Smooth muscle cell (in vitro differentiated cells): ENCODE measurements around the gene PLIN3. TPM values are rescaled to one million over a fixed set of nuclear protein-coding genes. Genes with fewer than 3 reads are reported as not detected.

Source experiments
- DNase-seq: peaks from one replicate; lab custom pipeline; 2025; ENCODE audit not compliant: unreplicated experiment; lab: John Stamatoyannopoulos, UW
- H2AFZ ChIP-seq: fragments of 200-600 bp; sonication (generic); 2 replicates; pipeline ENCODE4 v1.6.0; 2016; ENCODE audit warnings: antibody characterized with exemption, low read depth, mild to moderate bottlenecking
- H3F3A ChIP-seq: fragments of 200-600 bp; sonication (generic); 2 replicates; pipeline ENCODE4 v1.6.0; 2017; ENCODE audit warnings: antibody characterized with exemption, low read depth
- H3K27ac ChIP-seq: fragments of 200-600 bp; sonication (generic); 2 replicates; pipeline ENCODE4 v1.5.1; 2016; ENCODE audit warnings: low read depth, mild to moderate bottlenecking
- H3K27me3 ChIP-seq: fragments of 200-600 bp; sonication (generic); 2 replicates; pipeline ENCODE4 v1.6.1; 2016; ENCODE audit warnings: low read depth, mild to moderate bottlenecking
- H3K36me3 ChIP-seq: fragments of 200-600 bp; sonication (generic); 2 replicates; pipeline ENCODE4 v1.5.1; 2016; ENCODE audit warnings: low read depth
- H3K4me1 ChIP-seq: fragments of 200-600 bp; sonication (generic); 2 replicates; pipeline ENCODE4 v1.5.1; 2016; ENCODE audit warnings: low read depth
- H3K4me2 ChIP-seq: fragments of 200-600 bp; sonication (generic); 2 replicates; pipeline ENCODE4 v1.6.0; 2016; ENCODE audit warnings: mild to moderate bottlenecking
- H3K4me3 ChIP-seq: fragments of 200-600 bp; sonication (generic); 2 replicates; pipeline ENCODE4 v1.5.1; 2016; ENCODE audit warnings: mild to moderate bottlenecking
- H3K79me2 ChIP-seq: fragments of 200-600 bp; sonication (generic); 2 replicates; pipeline ENCODE4 v1.6.0; 2016; ENCODE audit warnings: low read depth, mild to moderate bottlenecking
- H3K9ac ChIP-seq: fragments of 200-600 bp; sonication (generic); 2 replicates; pipeline ENCODE4 v1.6.0; 2016; ENCODE audit warnings: low read depth
- H3K9me3 ChIP-seq: fragments of 200-600 bp; sonication (generic); replicated peaks from 2 replicates; pipeline ENCODE4 v1.5.1; 2016; ENCODE audit warnings: low read depth
- H4K20me1 ChIP-seq: fragments of 200-600 bp; sonication (generic); 2 replicates; pipeline ENCODE4 v1.6.0; 2016; ENCODE audit warnings: low read depth
- CTCF ChIP-seq: fragments of 200-600 bp; sonication (generic); IDR thresholded peaks from 2 replicates; pipeline ENCODE4 v1.5.1; 2017; ENCODE audit warnings: borderline replicate concordance, mild to moderate bottlenecking, antibody characterized with exemption; ENCODE audit not compliant: insufficient read depth, poor library complexity, severe bottlenecking
- WGBS: methylation state at CpG from one replicate; pipeline ENCODE4 v1.1.7; 2016; ENCODE audit warnings: low lambda C conversion rate; 5-methylcytosine and 5-hydroxymethylcytosine counted together
- polyA plus RNA-seq: library from polyadenylated mRNA; unstranded; fragments of >200 nt; fragmentation: Nextera tagmentation; extraction: Ambion mirVana; gene quantifications from 2 replicates; pipeline ENCODE4 v1.2.1, GENCODE V29; 2016
- total RNA-seq: library from RNA; depleted of rRNA; stranded (reverse); fragments of >200 nt; gene quantifications from 2 replicates; pipeline ENCODE4 v1.2.3, GENCODE V29; 2014

Gene PLIN3
- total and polyA plus RNA-seq, 2 experiments from 2014 or later: 102 to 202 TPM

GRCh38 chr19:4816202-4816949 is 51.1 kb downstream of the PLIN3 start:
- H3F3A ChIP-seq: peaks cover 18% of the 10 kb centered on the region
- H3K27me3 ChIP-seq: no peaks in the 10 kb centered on the region
- H3K36me3 ChIP-seq: no peaks in the 10 kb centered on the region
- H2AFZ ChIP-seq: no peak overlapping the region
- H3K4me1 ChIP-seq: no peaks in the 10 kb centered on the region
- H3K27ac ChIP-seq: no peak overlapping the region
- 97% methylated on average over 29 of the region's 35 CpGs for WGBS
- H3K79me2 ChIP-seq: no peaks in the 10 kb centered on the region
- no peak overlapping the region for H3K4me2 ChIP-seq
- H3K9me3 ChIP-seq: no peaks in the 10 kb centered on the region
- no peaks in the 10 kb centered on the region for H4K20me1 ChIP-seq
- peak overlapping the region; percentile 31 for H3K4me3 ChIP-seq
- no peak overlapping the region for H3K9ac ChIP-seq
- DNase-seq: no peak
- no peak for TF ChIP-seq CTCF

GRCh38 chr19:4815426-4816201 is 51.9 kb downstream of the PLIN3 start:
- Histone ChIP-seq H3K4me1 (no peaks in the 10 kb centered on the region), H3K9ac (no peak overlapping the region), H4K20me1 (no peaks in the 10 kb centered on the region), H3K4me2 (peak overlapping the region; percentile 71), H3K36me3 (no peaks in the 10 kb centered on the region), H3K4me3 (peak overlapping the region; percentile 31), H3K27ac (no peak overlapping the region), H3K9me3 (no peaks in the 10 kb centered on the region), H3K27me3 (no peaks in the 10 kb centered on the region), H2AFZ (no peak overlapping the region), H3F3A (peaks cover 18% of the 10 kb centered on the region), H3K79me2 (no peaks in the 10 kb centered on the region)
- WGBS: 41% methylated on average over 28 of the region's 28 CpGs
- peak; percentile 22 for DNase-seq
- no peak for TF ChIP-seq CTCF

DNA sequence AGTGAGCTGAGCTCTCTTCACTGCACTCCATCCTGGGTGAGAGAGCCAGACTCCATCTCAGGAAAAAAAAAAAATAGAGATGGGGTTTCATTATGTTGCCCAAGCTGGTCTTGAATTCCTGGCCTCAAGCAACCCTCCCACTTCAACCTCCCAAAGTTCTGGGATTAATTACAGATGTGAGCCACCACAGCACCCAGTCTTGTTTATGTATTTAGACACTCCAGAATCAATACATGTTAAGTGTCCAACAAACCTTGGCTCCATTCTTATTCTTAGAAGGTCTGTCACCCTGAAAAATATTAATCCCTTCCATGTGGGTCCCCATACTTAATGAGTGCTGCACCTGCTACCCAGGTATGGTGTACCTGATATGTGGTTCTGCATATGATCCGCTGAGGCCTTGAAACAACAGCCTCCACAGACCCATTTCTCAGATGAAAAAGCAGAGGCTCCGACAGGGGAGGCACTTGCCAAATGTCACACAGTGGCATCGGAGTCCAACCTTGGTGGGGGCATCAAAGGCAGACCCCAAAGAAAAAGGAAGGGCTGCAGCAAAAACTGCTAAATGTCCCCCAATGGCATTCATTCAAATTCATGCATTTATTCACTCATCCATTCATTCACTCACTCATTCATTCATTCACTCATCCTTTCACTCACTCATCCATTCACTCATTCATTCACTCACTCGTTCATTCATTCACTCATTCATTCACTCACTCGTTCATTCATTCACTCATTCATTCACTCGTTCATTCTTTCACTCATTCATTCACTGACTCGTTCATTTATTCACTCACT is 52.6 kb downstream of the PLIN3 start:
- Histone ChIP-seq H3K4me2 (no peak overlapping the region), H3K9me3 (no peaks in the 10 kb centered on the region), H4K20me1 (no peaks in the 10 kb centered on the region), H3F3A (peaks cover 18% of the 10 kb centered on the region), H3K27ac (peak overlapping the region; percentile 97), H3K4me1 (no peaks in the 10 kb centered on the region), H3K36me3 (no peaks in the 10 kb centered on the region), H3K4me3 (peak overlapping the region; percentile 31), H2AFZ (no peak overlapping the region), H3K9ac (no peak overlapping the region), H3K27me3 (no peaks in the 10 kb centered on the region), H3K79me2 (no peaks in the 10 kb centered on the region)
- no peak for TF ChIP-seq CTCF
- WGBS: 85% methylated on average over 7 of the region's 7 CpGs
- DNase-seq: no peak
